ENCODE measurements around the gene TNFRSF19.
"Not testable (repeated sequence)": the region's sequence is repeated elsewhere in the genome, so short reads cannot be mapped to it uniquely, and the experiment has no call there.

Gene TNFRSF19

DNA sequence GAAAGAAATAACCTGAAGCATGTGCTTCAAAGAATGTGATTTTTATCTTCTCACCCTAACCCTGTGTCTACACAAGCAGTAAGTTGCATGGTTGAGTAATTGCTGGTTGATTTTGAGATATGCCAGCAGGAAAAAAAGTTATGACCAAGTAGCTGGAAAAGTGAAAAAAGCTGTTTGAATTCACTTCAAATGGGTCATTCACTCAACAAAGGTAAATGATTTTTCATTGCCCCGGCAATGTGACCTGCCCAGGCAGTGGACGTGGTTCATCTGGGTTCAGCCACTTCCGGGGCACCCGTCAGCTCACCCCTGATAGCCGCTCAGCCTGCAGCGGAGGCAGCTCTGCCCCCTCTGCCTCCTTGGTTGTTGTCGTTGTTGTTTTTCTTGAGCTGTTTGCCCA lies 18.5 kb downstream of the TNFRSF19 start:
- H3K18ac ChIP-seq (ENCODE audit: low read length) = no peak overlapping the region
- no peak overlapping the region for H2BK12ac ChIP-seq (ENCODE audit: low read length)
- no peak overlapping the region for H2AFZ ChIP-seq (ENCODE audit: insufficient read depth, low read length, poor library complexity)
- no peak overlapping the region for H4K8ac ChIP-seq (ENCODE audit: low read depth, low read length)
- peak in 1 of 2 donors; percentile 79 for DNase-seq
- no peaks in the 10 kb centered on the region for H3K79me2 ChIP-seq (ENCODE audit: control insufficient read depth, insufficient read depth, low read length, poor library complexity)
- H3K4me2 ChIP-seq (ENCODE audit: low read length) = peak overlapping the region; percentile 9
- H3K4me1 ChIP-seq (ENCODE audit: control insufficient read depth in 1 of 2, insufficient read depth in 2 of 2, low read length in 2 of 2) = peaks cover 0 to 9% of the 10 kb centered on the region in 2 experiments
- no peak overlapping the region for H3K14ac ChIP-seq (ENCODE audit: low read length)
- no peak overlapping the region for H2BK5ac ChIP-seq (ENCODE audit: low read depth, low read length, poor library complexity)
- H3K27me3 ChIP-seq (ENCODE audit: insufficient read depth, low read length) = no peaks in the 10 kb centered on the region
- H2AK5ac ChIP-seq (ENCODE audit: low read length) = no peak overlapping the region
- no peak overlapping the region for H3K9ac ChIP-seq (ENCODE audit: low read length)
- H3K23ac ChIP-seq (ENCODE audit: low read length) = no peak overlapping the region
- WGBS (ENCODE audit: extremely low coverage, insufficient coverage, insufficient read length) = no CpG with 5 or more reads among the region's 7 CpGs
- no peak overlapping the region for H4K91ac ChIP-seq (ENCODE audit: low read depth, low read length)
- H3K9me3 ChIP-seq (ENCODE audit: insufficient read depth, low read depth, low read length) = no peaks in the 10 kb centered on the region
- no peak overlapping the region for H3K4me3 ChIP-seq (ENCODE audit: low read depth, low read length)
- no peaks in the 10 kb centered on the region for H3K79me1 ChIP-seq (ENCODE audit: low read length)
- H4K12ac ChIP-seq (ENCODE audit: low read depth, low read length) = no peak overlapping the region
- H3K4ac ChIP-seq (ENCODE audit: low read depth, low read length) = no peak overlapping the region
- peaks cover 7 to 18% of the 10 kb centered on the region in 2 experiments for H3K36me3 ChIP-seq (ENCODE audit: control insufficient read depth in 1 of 2, insufficient read depth in 2 of 2, low read length in 2 of 2)
- peak overlapping the region; percentile 8 for H3K27ac ChIP-seq (ENCODE audit: low read depth, low read length)
- no peak overlapping the region for H2BK120ac ChIP-seq (ENCODE audit: insufficient read depth, low read length, poor library complexity)

DNA sequence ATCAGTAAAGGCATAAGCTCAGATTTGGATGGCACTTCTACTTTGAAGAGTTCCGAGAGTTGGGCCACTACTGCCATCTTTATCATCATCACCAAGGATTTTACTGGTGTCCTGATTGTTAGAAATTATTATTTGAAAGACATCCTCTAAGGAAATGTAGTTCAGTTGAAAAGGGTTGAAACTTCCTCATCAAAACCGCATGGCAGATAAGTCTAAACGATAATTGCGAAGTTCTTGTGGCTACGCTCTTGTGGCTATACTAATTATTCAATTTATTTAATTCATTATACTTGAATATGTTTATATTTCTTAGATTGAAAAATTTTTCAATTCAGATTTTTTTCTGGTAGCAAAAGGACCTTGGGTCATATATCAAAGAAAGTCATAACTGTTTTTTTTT lies 22.4 kb downstream of the TNFRSF19 start:
- H3K27ac ChIP-seq (ENCODE audit: low read depth, low read length) = no peak overlapping the region
- WGBS (ENCODE audit: extremely low coverage, insufficient coverage, insufficient read length) = no CpG with 5 or more reads among the region's 5 CpGs

DNA sequence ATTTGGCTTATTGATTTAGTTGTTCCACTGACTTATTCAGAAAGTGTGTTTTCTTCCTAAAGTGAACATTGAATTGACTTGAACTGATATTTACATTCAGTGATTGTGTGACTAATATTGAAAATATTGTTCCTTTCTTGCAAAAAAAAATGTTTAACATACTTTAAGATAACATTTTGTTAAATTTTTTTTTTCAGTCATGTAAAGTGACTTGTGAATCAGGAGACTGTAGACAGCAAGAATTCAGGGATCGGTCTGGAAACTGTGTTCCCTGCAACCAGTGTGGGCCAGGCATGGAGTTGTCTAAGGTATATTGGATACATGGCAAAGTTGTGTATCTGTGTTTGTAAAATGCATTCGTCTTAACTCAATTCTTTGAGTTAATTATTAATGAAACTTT lies 22.9 kb downstream of the TNFRSF19 start:
- H3K14ac ChIP-seq (ENCODE audit: low read length) = no peak overlapping the region

More for the DNA sequence above, 22.4 kb downstream of the TNFRSF19 start:
- DNase-seq = no peak
- Histone ChIP-seq H3K18ac (ENCODE audit: low read length) (no peak overlapping the region), H3K4me2 (ENCODE audit: low read length) (no peak overlapping the region), H4K91ac (ENCODE audit: low read depth, low read length) (no peak overlapping the region), H2AFZ (ENCODE audit: insufficient read depth, low read length, poor library complexity) (no peak overlapping the region), H3K79me1 (ENCODE audit: low read length) (no peaks in the 10 kb centered on the region), H3K9me3 (ENCODE audit: insufficient read depth, low read depth, low read length) (peaks cover 9% of the 10 kb centered on the region), H2BK12ac (ENCODE audit: low read length) (no peak overlapping the region), H3K14ac (ENCODE audit: low read length) (no peak overlapping the region), H3K36me3 (ENCODE audit: control insufficient read depth in 1 of 2, insufficient read depth in 2 of 2, low read length in 2 of 2) (peaks cover 19 to 26% of the 10 kb centered on the region in 2 experiments), H3K23ac (ENCODE audit: low read length) (no peak overlapping the region), H2BK120ac (ENCODE audit: insufficient read depth, low read length, poor library complexity) (no peak overlapping the region), H3K79me2 (ENCODE audit: control insufficient read depth, insufficient read depth, low read length, poor library complexity) (no peaks in the 10 kb centered on the region), H3K4me1 (ENCODE audit: control insufficient read depth in 1 of 2, insufficient read depth in 2 of 2, low read length in 2 of 2) (peaks cover 0 to 7% of the 10 kb centered on the region in 2 experiments), H4K12ac (ENCODE audit: low read depth, low read length) (no peak overlapping the region), H2BK5ac (ENCODE audit: low read depth, low read length, poor library complexity) (no peak overlapping the region), H3K4ac (ENCODE audit: low read depth, low read length) (no peak overlapping the region), H3K27me3 (ENCODE audit: insufficient read depth, low read length) (no peaks in the 10 kb centered on the region), H3K4me3 (ENCODE audit: low read depth, low read length) (no peak overlapping the region), H2AK5ac (ENCODE audit: low read length) (no peak overlapping the region), H4K8ac (ENCODE audit: low read depth, low read length) (no peak overlapping the region), H3K9ac (ENCODE audit: low read length) (no peak overlapping the region)

DNA sequence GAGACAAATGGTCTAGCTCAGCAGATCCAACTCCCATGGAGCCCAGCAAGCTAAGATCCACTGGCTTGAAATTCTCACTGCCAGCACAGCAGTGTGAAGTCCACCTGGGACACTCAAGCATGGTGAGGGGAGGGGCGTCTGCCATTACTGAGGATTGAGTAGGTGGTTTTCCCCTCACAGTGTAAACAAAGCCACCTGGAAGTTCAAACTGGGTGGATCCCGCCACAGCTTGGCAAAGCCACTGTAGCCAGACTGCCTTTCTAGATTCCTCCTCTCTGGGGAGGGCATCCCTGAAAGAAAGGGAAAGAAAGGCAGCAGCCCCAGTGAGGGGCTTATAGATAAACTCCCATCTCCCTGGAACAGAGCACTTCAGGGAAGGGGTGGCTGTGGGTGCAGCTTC lies 24.1 kb downstream of the TNFRSF19 start:
- not testable (repeated sequence) for H2BK12ac ChIP-seq (ENCODE audit: low read length); H2BK120ac ChIP-seq (ENCODE audit: insufficient read depth, low read length, poor library complexity); H4K91ac ChIP-seq (ENCODE audit: low read depth, low read length); H3K18ac ChIP-seq (ENCODE audit: low read length); H3K4me2 ChIP-seq (ENCODE audit: low read length); H2AK5ac ChIP-seq (ENCODE audit: low read length); H3K27me3 ChIP-seq (ENCODE audit: insufficient read depth, low read length); H3K4me1 ChIP-seq (ENCODE audit: control insufficient read depth in 1 of 2, insufficient read depth in 2 of 2, low read length in 2 of 2); H3K23ac ChIP-seq (ENCODE audit: low read length); H2BK5ac ChIP-seq (ENCODE audit: low read depth, low read length, poor library complexity); H2AFZ ChIP-seq (ENCODE audit: insufficient read depth, low read length, poor library complexity); H3K79me1 ChIP-seq (ENCODE audit: low read length); H3K27ac ChIP-seq (ENCODE audit: low read depth, low read length); H3K9ac ChIP-seq (ENCODE audit: low read length); H3K4me3 ChIP-seq (ENCODE audit: low read depth, low read length); H3K14ac ChIP-seq (ENCODE audit: low read length); H3K4ac ChIP-seq (ENCODE audit: low read depth, low read length); H4K8ac ChIP-seq (ENCODE audit: low read depth, low read length); H3K9me3 ChIP-seq (ENCODE audit: insufficient read depth, low read depth, low read length); H4K12ac ChIP-seq (ENCODE audit: low read depth, low read length); H3K79me2 ChIP-seq (ENCODE audit: control insufficient read depth, insufficient read depth, low read length, poor library complexity); DNase-seq
- peaks cover 19 to 26% of the 10 kb centered on the region in 2 experiments for H3K36me3 ChIP-seq (ENCODE audit: control insufficient read depth in 1 of 2, insufficient read depth in 2 of 2, low read length in 2 of 2)
- WGBS (ENCODE audit: extremely low coverage, insufficient coverage, insufficient read length) = no CpG with 5 or more reads among the region's 2 CpGs

More for the DNA sequence above, 22.9 kb downstream of the TNFRSF19 start:
- Histone ChIP-seq H3K4ac (ENCODE audit: low read depth, low read length) (no peak overlapping the region), H2BK120ac (ENCODE audit: insufficient read depth, low read length, poor library complexity) (no peak overlapping the region), H3K9me3 (ENCODE audit: insufficient read depth, low read depth, low read length) (peaks cover 9% of the 10 kb centered on the region), H3K4me1 (ENCODE audit: control insufficient read depth in 1 of 2, insufficient read depth in 2 of 2, low read length in 2 of 2) (peaks cover 0 to 5% of the 10 kb centered on the region in 2 experiments), H3K27me3 (ENCODE audit: insufficient read depth, low read length) (no peaks in the 10 kb centered on the region), H4K8ac (ENCODE audit: low read depth, low read length) (no peak overlapping the region), H2AFZ (ENCODE audit: insufficient read depth, low read length, poor library complexity) (no peak overlapping the region), H3K79me1 (ENCODE audit: low read length) (no peaks in the 10 kb centered on the region), H2AK5ac (ENCODE audit: low read length) (no peak overlapping the region), H3K27ac (ENCODE audit: low read depth, low read length) (no peak overlapping the region), H3K9ac (ENCODE audit: low read length) (no peak overlapping the region), H3K4me3 (ENCODE audit: low read depth, low read length) (no peak overlapping the region), H4K91ac (ENCODE audit: low read depth, low read length) (no peak overlapping the region), H3K18ac (ENCODE audit: low read length) (no peak overlapping the region), H3K79me2 (ENCODE audit: control insufficient read depth, insufficient read depth, low read length, poor library complexity) (no peaks in the 10 kb centered on the region), H3K4me2 (ENCODE audit: low read length) (no peak overlapping the region), H4K12ac (ENCODE audit: low read depth, low read length) (no peak overlapping the region), H3K36me3 (ENCODE audit: control insufficient read depth in 1 of 2, insufficient read depth in 2 of 2, low read length in 2 of 2) (peaks cover 19 to 26% of the 10 kb centered on the region in 2 experiments), H2BK5ac (ENCODE audit: low read depth, low read length, poor library complexity) (no peak overlapping the region), H2BK12ac (ENCODE audit: low read length) (no peak overlapping the region), H3K23ac (ENCODE audit: low read length) (no peak overlapping the region)
- no CpG with 5 or more reads among the region's 2 CpGs for WGBS (ENCODE audit: extremely low coverage, insufficient coverage, insufficient read length)
- DNase-seq = peak in 1 of 2 donors; percentile 12
